ENCODE measurements around the gene NUP58. TPM values are rescaled to one million over a fixed set of nuclear protein-coding genes. Genes with fewer than 3 reads are reported as not detected.

NUP58 gene
- total and polyA plus RNA-seq, 9 of the 15 experiments (the other 6 are each of a cell fraction or from before 2014, with no cell fraction given), result 12.5 to 98.0 (median 42.6) TPM

DNA sequence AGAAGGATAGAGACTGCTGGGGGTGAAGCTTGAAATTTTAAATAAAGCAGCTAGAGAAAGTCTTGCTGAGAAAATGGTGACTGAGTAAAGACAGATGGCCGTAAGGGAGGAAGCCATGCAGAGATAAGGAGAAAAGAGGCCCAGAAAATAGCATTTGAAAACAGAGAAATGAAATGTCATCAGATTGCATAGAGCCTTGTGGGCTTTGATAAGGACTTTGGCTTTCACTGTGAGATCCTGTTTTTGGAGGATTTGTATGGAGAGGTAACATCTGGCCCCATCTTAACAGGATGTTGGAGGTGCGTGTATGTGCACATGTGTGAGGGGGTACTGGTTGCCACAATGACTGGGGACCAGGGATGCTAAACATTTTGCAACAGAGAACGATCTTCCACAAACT, 50.8 kb downstream of the NUP58 start (continued):
- TF ChIP-seq, protein P1, sequence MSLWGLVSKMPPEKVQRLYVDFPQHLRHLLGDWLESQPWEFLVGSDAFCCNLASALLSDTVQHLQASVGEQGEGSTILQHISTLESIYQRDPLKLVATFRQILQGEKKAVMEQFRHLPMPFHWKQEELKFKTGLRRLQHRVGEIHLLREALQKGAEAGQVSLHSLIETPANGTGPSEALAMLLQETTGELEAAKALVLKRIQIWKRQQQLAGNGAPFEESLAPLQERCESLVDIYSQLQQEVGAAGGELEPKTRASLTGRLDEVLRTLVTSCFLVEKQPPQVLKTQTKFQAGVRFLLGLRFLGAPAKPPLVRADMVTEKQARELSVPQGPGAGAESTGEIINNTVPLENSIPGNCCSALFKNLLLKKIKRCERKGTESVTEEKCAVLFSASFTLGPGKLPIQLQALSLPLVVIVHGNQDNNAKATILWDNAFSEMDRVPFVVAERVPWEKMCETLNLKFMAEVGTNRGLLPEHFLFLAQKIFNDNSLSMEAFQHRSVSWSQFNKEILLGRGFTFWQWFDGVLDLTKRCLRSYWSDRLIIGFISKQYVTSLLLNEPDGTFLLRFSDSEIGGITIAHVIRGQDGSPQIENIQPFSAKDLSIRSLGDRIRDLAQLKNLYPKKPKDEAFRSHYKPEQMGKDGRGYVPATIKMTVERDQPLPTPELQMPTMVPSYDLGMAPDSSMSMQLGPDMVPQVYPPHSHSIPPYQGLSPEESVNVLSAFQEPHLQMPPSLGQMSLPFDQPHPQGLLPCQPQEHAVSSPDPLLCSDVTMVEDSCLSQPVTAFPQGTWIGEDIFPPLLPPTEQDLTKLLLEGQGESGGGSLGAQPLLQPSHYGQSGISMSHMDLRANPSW (CRISPR knock-in tag; IDR thresholded peaks at IDR 0.05), result no peak
- no peak for TF ChIP-seq BCL6 (CRISPR knock-in tag; IDR thresholded peaks at IDR 0.05)
- 0 out of 2 replicates have a peak, but pooled peaks have one; percentile 57 for TF ChIP-seq HLTF (IDR thresholded peaks at IDR 0.05)
- TF ChIP-seq SAFB (IDR thresholded peaks at IDR 0.05; ENCODE audit: borderline replicate concordance, low read depth, low read length), result no peak
- peak; percentile 96 for TF ChIP-seq SMARCE1 (IDR thresholded peaks at IDR 0.05)
- TF ChIP-seq TAF9B (IDR thresholded peaks at IDR 0.05; ENCODE audit: partially characterized antibody), result peak; percentile 29
- TF ChIP-seq, protein P2, sequence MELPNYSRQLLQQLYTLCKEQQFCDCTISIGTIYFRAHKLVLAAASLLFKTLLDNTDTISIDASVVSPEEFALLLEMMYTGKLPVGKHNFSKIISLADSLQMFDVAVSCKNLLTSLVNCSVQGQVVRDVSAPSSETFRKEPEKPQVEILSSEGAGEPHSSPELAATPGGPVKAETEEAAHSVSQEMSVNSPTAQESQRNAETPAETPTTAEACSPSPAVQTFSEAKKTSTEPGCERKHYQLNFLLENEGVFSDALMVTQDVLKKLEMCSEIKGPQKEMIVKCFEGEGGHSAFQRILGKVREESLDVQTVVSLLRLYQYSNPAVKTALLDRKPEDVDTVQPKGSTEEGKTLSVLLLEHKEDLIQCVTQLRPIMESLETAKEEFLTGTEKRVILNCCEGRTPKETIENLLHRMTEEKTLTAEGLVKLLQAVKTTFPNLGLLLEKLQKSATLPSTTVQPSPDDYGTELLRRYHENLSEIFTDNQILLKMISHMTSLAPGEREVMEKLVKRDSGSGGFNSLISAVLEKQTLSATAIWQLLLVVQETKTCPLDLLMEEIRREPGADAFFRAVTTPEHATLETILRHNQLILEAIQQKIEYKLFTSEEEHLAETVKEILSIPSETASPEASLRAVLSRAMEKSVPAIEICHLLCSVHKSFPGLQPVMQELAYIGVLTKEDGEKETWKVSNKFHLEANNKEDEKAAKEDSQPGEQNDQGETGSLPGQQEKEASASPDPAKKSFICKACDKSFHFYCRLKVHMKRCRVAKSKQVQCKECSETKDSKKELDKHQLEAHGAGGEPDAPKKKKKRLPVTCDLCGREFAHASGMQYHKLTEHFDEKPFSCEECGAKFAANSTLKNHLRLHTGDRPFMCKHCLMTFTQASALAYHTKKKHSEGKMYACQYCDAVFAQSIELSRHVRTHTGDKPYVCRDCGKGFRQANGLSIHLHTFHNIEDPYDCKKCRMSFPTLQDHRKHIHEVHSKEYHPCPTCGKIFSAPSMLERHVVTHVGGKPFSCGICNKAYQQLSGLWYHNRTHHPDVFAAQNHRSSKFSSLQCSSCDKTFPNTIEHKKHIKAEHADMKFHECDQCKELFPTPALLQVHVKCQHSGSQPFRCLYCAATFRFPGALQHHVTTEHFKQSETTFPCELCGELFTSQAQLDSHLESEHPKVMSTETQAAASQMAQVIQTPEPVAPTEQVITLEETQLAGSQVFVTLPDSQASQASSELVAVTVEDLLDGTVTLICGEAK (IDR thresholded peaks at IDR 0.05), result peak; percentile 52; the same call in 1 of the 2 replicates
- TF ChIP-seq, protein P2 (CRISPR knock-in tag; IDR thresholded peaks at IDR 0.05), result no peak
- TF ChIP-seq ZNF589 (CRISPR knock-in tag; IDR thresholded peaks at IDR 0.05; ENCODE audit: low read depth), result peak; percentile 94
- TF ChIP-seq RAD21 (CRISPR knock-in tag; conservative IDR thresholded peaks at IDR 0.05 in 1 of 2, IDR thresholded peaks at IDR 0.05 in 1 of 2), result 0 out of 4 replicates have a peak, but pooled peaks of 1 of the 2 experiments have one; percentile 6
- TF ChIP-seq TOE1 (IDR thresholded peaks at IDR 0.05; ENCODE audit: borderline replicate concordance), result 0 out of 2 replicates have a peak, but pooled peaks have one; percentile 41
- no peak for TF ChIP-seq TOE1 (CRISPR knock-in tag; IDR thresholded peaks at IDR 0.05; ENCODE audit: borderline replicate concordance, low read depth)
- TF ChIP-seq YY1 (IDR thresholded peaks at IDR 0.05; ENCODE audit: borderline replicate concordance in 1 of 3, control insufficient read depth in 1 of 3, extremely low read depth in 1 of 3, insufficient read depth in 3 of 3, insufficient read length in 1 of 3, insufficient replicate concordance in 2 of 3, low read depth in 1 of 3, low read length in 2 of 3), result peak in 1 of 3 experiments; percentile 51
- TF ChIP-seq SRF (CRISPR knock-in tag; IDR thresholded peaks at IDR 0.05), result no peak
- peak; percentile 43; the same call in 1 of the 2 replicates for TF ChIP-seq MAFF (IDR thresholded peaks at IDR 0.05; ENCODE audit: low read length)
- no peak for TF ChIP-seq NR4A1 (CRISPR knock-in tag; IDR thresholded peaks at IDR 0.05)
- peak; percentile 62; the same call in 1 of the 2 replicates for TF ChIP-seq NR4A1 (tag; IDR thresholded peaks at IDR 0.05)
